GM21619 (cell line): Measurements from ENCODE around the gene TJP1.
A peak's percentile ranks its signal among the peaks of the same experiment; 100 is the strongest.
"Not testable (repeated sequence)": the region's sequence is repeated elsewhere in the genome, so short reads cannot be mapped to it uniquely, and the experiment has no call there.

Source experiments
- ATAC-seq: cut with Tn5 transposase; IDR thresholded peaks from one replicate; pipeline ENCODE4 v1.9.1; 2021; ENCODE audit not compliant: unreplicated experiment

Gene TJP1

GRCh38 chr15:29840054-29840453, 17.8 kb upstream of the TJP1 start:
- no peak for ATAC-seq

GRCh38 chr15:29838352-29839010, 16.2 kb upstream of the TJP1 start:
- ATAC-seq, result no peak

- no peak for ATAC-seq
These were observed 13.0 kb upstream of the TJP1 start for GRCh38 chr15:29835301-29835700.

- no peak for ATAC-seq
These were observed 10.4 kb upstream of the TJP1 start for GRCh38 chr15:29832709-29833108.

GRCh38 chr15:29826908-29827820, 4.9 kb upstream of the TJP1 start:
- ATAC-seq, result no peak

GRCh38 chr15:29825227-29825626, 3.0 kb upstream of the TJP1 start:
- ATAC-seq, result no peak

- no peak for ATAC-seq
These were observed 604 bp upstream of the TJP1 start for GRCh38 chr15:29822684-29823459.

- peak; percentile 80 for ATAC-seq
These were observed 710 bp downstream of the TJP1 start for GRCh38 chr15:29821416-29822099.

GRCh38 chr15:29820394-29821154, 1.7 kb downstream of the TJP1 start:
- ATAC-seq, result no peak

- no peak for ATAC-seq
These were observed 2.3 kb downstream of the TJP1 start for GRCh38 chr15:29819979-29820378.

GRCh38 chr15:29818141-29818540, 4.1 kb downstream of the TJP1 start:
- ATAC-seq, result no peak

- not testable (repeated sequence) for ATAC-seq
These were observed 4.8 kb downstream of the TJP1 start for GRCh38 chr15:29817455-29817854.

GRCh38 chr15:29815000-29815710, 7.1 kb downstream of the TJP1 start:
- ATAC-seq, result no peak

GRCh38 chr15:29813009-29813408, 9.3 kb downstream of the TJP1 start:
- no peak for ATAC-seq

GRCh38 chr15:29812384-29812694, 9.9 kb downstream of the TJP1 start:
- no peak for ATAC-seq

GRCh38 chr15:29811691-29812383, 10.4 kb downstream of the TJP1 start:
- no peak for ATAC-seq

GRCh38 chr15:29805708-29806104, 16.6 kb downstream of the TJP1 start:
- ATAC-seq, result no peak

- no peak for ATAC-seq
These were observed 17.1 kb downstream of the TJP1 start for GRCh38 chr15:29805043-29805707.

GRCh38 chr15:29802411-29802810, 19.9 kb downstream of the TJP1 start:
- ATAC-seq, result no peak
